WTC11 (cell line): ENCODE data around the gene DGKQ. TPM values are rescaled to one million over a fixed set of nuclear protein-coding genes. Genes with fewer than 3 reads are reported as not detected.

Source experiments
- ATAC-seq: fragments of 200-7000 bp; cut with Tn5 transposase; 2 replicates; pipeline ENCODE4 v1.10.0; 2021; ENCODE audit warnings: mild to moderate bottlenecking, moderate library complexity
- CTCF ChIA-PET: fragments of 300-600 bp; sonication (Branson Sonifier 250); formaldehyde crosslinking; loops from one replicate; lab custom pipeline; 2021; ENCODE audit warnings: antibody characterized with exemption; lab: Charles Lee
- POLR2A ChIA-PET: fragments of 350-600 bp; sonication (Branson Sonifier 250); formaldehyde crosslinking; loops from one replicate; lab custom pipeline; 2021; ENCODE audit warnings: antibody characterized with exemption; lab: Charles Lee
- DNase-seq: peaks from one replicate; pipeline ENCODE4 v3.0.0; 2021; ENCODE audit warnings: low spot score
- H3K27ac Mint-ChIP-seq: 2 replicates; pipeline ENCODE4 v1.8.0; 2021; ENCODE audit warnings: mixed read lengths
- H3K27me3 Mint-ChIP-seq: 2 replicates; pipeline ENCODE4 v1.8.0; 2021; ENCODE audit warnings: low read depth, mild to moderate bottlenecking, moderate library complexity, mixed read lengths
- H3K36me3 Mint-ChIP-seq: 2 replicates; pipeline ENCODE4 v1.8.0; 2021; ENCODE audit warnings: mixed read lengths
- H3K4me1 Mint-ChIP-seq: 2 replicates; pipeline ENCODE4 v1.8.0; 2022; ENCODE audit warnings: mixed read lengths
- H3K4me3 Mint-ChIP-seq: 2 replicates; pipeline ENCODE4 v1.8.0; 2021; ENCODE audit warnings: mild to moderate bottlenecking, moderate library complexity, mixed read lengths
- H3K9me3 Mint-ChIP-seq: 2 replicates; pipeline ENCODE4 v1.8.0; 2021; ENCODE audit warnings: mixed read lengths
- ARID4B ChIP-seq: sonication (generic); formaldehyde crosslinking; IDR thresholded peaks from 2 replicates; pipeline ENCODE4 v1.8.0; 2023; ENCODE audit warnings: missing genetic modification reagents, mild to moderate bottlenecking, borderline replicate concordance
- ATF1 ChIP-seq: sonication (generic); formaldehyde crosslinking; IDR thresholded peaks from 2 replicates; pipeline ENCODE4 v1.8.1; 2023; ENCODE audit warnings: mild to moderate bottlenecking, moderate library complexity, missing genetic modification reagents
- CBFB ChIP-seq: sonication (generic); formaldehyde crosslinking; IDR thresholded peaks from 2 replicates; pipeline ENCODE4 v1.8.1; 2022; ENCODE audit warnings: mild to moderate bottlenecking, low read depth, missing genetic modification reagents
- CDX4 ChIP-seq: fragments of 250-450 bp; sonication (Bioruptor Pico); IDR thresholded peaks from 2 replicates; pipeline ENCODE4 v1.9.0; 2021; ENCODE audit warnings: moderate library complexity, mild to moderate bottlenecking, inconsistent platforms, borderline replicate concordance
- FOXP1 ChIP-seq: sonication (generic); formaldehyde crosslinking; IDR thresholded peaks from 2 replicates; pipeline ENCODE4 v1.8.0; 2022; ENCODE audit warnings: missing genetic modification reagents, mild to moderate bottlenecking, moderate library complexity, borderline replicate concordance
- FOXP4 ChIP-seq: sonication (generic); formaldehyde crosslinking; IDR thresholded peaks from 2 replicates; pipeline ENCODE4 v1.8.0; 2022; ENCODE audit warnings: mild to moderate bottlenecking, missing genetic modification reagents
- GTF2I ChIP-seq: fragments of 250-450 bp; sonication (Bioruptor Pico); conservative IDR thresholded peaks from 2 replicates; pipeline ENCODE4 v1.4.0; 2021; ENCODE audit warnings: mild to moderate bottlenecking
- JAZF1 ChIP-seq: fragments of 250-450 bp; sonication (Bioruptor Pico); IDR thresholded peaks from 2 replicates; pipeline ENCODE4 v1.9.0; 2021; ENCODE audit warnings: moderate library complexity, mild to moderate bottlenecking, inconsistent platforms
- KAT7 ChIP-seq: sonication (generic); formaldehyde crosslinking; IDR thresholded peaks from 2 replicates; pipeline ENCODE4 v1.8.1; 2023; ENCODE audit warnings: missing genetic modification reagents, mild to moderate bottlenecking, borderline replicate concordance
- MLX ChIP-seq: sonication (generic); formaldehyde crosslinking; IDR thresholded peaks from 2 replicates; pipeline ENCODE4 v1.8.1; 2023; ENCODE audit warnings: mild to moderate bottlenecking, missing genetic modification reagents, moderate library complexity
- NFE2L1 ChIP-seq: sonication (generic); formaldehyde crosslinking; IDR thresholded peaks from 2 replicates; pipeline ENCODE4 v1.8.1; 2023; ENCODE audit warnings: missing genetic modification reagents
- NR1H2 ChIP-seq: sonication (generic); formaldehyde crosslinking; IDR thresholded peaks from 2 replicates; pipeline ENCODE4 v1.9.0; 2021; ENCODE audit warnings: mild to moderate bottlenecking, moderate library complexity, missing genetic modification reagents
- NR2C2 ChIP-seq: sonication (generic); formaldehyde crosslinking; IDR thresholded peaks from 2 replicates; pipeline ENCODE4 v1.8.0; 2022; ENCODE audit warnings: mild to moderate bottlenecking, missing genetic modification reagents
- SOX15 ChIP-seq: fragments of 250-450 bp; sonication (Bioruptor Pico); IDR thresholded peaks from 2 replicates; pipeline ENCODE4 v1.9.0; 2021; ENCODE audit warnings: mild to moderate bottlenecking
- USF2 ChIP-seq: sonication (generic); formaldehyde crosslinking; IDR thresholded peaks from 2 replicates; pipeline ENCODE4 v1.8.1; 2023; ENCODE audit warnings: mild to moderate bottlenecking, missing genetic modification reagents, moderate library complexity
- ZNF121 ChIP-seq: sonication (generic); formaldehyde crosslinking; IDR thresholded peaks from 2 replicates; pipeline ENCODE4 v1.8.0; 2023; ENCODE audit warnings: missing genetic modification reagents
- ZNF416 ChIP-seq: fragments of 250-450 bp; sonication (Bioruptor Pico); IDR thresholded peaks from 2 replicates; pipeline ENCODE4 v1.9.0; 2021; ENCODE audit warnings: mild to moderate bottlenecking, inconsistent platforms
- ZNF512 ChIP-seq: sonication (generic); formaldehyde crosslinking; IDR thresholded peaks from 2 replicates; pipeline ENCODE4 v1.8.1; 2022; ENCODE audit warnings: missing genetic modification reagents, borderline replicate concordance
- total RNA-seq: library from RNA; stranded (reverse); gene quantifications from 3 replicates; pipeline ENCODE4 v1.2.3, GENCODE V29; 2021

Gene DGKQ
- total RNA-seq, 1 experiment from 2014 or later: 19.3 TPM

- ATAC-seq: no peak
- no peak overlapping the region for H3K27ac Mint-ChIP-seq
- no peaks in the 10 kb centered on the region for H3K9me3 Mint-ChIP-seq
Measured at GRCh38 chr4:1017706-1018105, 44.3 kb upstream of the DGKQ start.

More at GRCh38 chr4:1017706-1018105, 44.3 kb upstream of the DGKQ start:
- DNase-seq: no peak
- POLR2A ChIA-PET: interaction anchor here (0.6 kb wide), 1 partner anchor 1535 kb away, joined by 3 read pairs; no protein-coding TSS in a partner anchor
- Mint-ChIP-seq H3K36me3 (no peaks in the 10 kb centered on the region), H3K27me3 (no peaks in the 10 kb centered on the region; the same call in 1 of the 2 replicates)
- TF ChIP-seq GTF2I (CRISPR knock-in tag) (no peak), KAT7 (CRISPR knock-in tag) (no peak), ATF1 (CRISPR knock-in tag) (no peak), MLX (CRISPR knock-in tag) (no peak), FOXP1 (no peak), FOXP4 (no peak), NR2C2 (no peak), ZNF416 (CRISPR knock-in tag) (no peak), CBFB (no peak), NR1H2 (CRISPR knock-in tag) (no peak), NFE2L1 (CRISPR knock-in tag) (no peak), CDX4 (CRISPR knock-in tag) (no peak), SOX15 (CRISPR knock-in tag) (no peak), JAZF1 (CRISPR knock-in tag) (no peak), ZNF121 (CRISPR knock-in tag) (no peak), ZNF512 (CRISPR knock-in tag) (no peak), USF2 (CRISPR knock-in tag) (no peak), ARID4B (CRISPR knock-in tag) (no peak)
- TF ChIP-seq, all 79 proteins: peak for 0
- Mint-ChIP-seq H3K4me3 (no peak overlapping the region), H3K4me1 (no peaks in the 10 kb centered on the region)
- CTCF ChIA-PET: no interaction called here
